GM06990 (cell line): ENCODE results near the gene ASPM.

ENCODE experiments used
- DNase-seq: peaks from one replicate; pipeline ENCODE4 v3.0.0-alpha.2; 2011; ENCODE audit not compliant: insufficient read length; ENCODE audit errors: extremely low read depth
- H3K27me3 ChIP-seq: replicated peaks from 2 replicates; pipeline ENCODE4 v1.6.0; 2011; ENCODE audit warnings: low read length; ENCODE audit not compliant: control insufficient read depth, insufficient read depth
- H3K36me3 ChIP-seq: 2 replicates; pipeline ENCODE4 v1.5.1; 2011; ENCODE audit warnings: low read length; ENCODE audit not compliant: control insufficient read depth, insufficient read depth
- H3K4me3 ChIP-seq: replicated peaks from 2 replicates; pipeline ENCODE4 v1.5.1; 2011; ENCODE audit warnings: low read depth, mild to moderate bottlenecking, control low read depth, low read length
- TF ChIP-seq, protein P1 (sequence below): IDR thresholded peaks from 2 replicates; pipeline ENCODE4 v1.5.1; 2011; ENCODE audit warnings: low read length, control low read depth, mild to moderate bottlenecking, inconsistent platforms; ENCODE audit not compliant: insufficient read depth, poor library complexity, severe bottlenecking

Gene ASPM

DNA sequence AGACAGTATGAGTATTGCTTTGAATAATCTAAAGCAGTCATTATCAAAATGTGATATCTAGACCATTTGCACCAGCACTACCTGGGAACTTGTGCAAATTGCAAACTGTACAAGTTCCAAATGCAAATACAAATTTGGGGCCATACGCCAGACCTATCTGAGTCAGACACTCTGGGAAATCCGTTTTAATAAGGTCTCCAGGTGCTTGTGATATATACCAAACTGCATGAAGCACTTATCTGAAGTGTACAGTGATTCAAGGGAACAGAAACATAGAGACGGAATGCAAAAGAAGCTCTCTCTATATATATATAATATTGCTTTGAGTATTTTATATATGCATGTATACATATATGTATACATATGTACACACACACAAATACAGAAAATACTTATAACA is 36.2 kb upstream of the ASPM start:
- TF ChIP-seq, protein P1, sequence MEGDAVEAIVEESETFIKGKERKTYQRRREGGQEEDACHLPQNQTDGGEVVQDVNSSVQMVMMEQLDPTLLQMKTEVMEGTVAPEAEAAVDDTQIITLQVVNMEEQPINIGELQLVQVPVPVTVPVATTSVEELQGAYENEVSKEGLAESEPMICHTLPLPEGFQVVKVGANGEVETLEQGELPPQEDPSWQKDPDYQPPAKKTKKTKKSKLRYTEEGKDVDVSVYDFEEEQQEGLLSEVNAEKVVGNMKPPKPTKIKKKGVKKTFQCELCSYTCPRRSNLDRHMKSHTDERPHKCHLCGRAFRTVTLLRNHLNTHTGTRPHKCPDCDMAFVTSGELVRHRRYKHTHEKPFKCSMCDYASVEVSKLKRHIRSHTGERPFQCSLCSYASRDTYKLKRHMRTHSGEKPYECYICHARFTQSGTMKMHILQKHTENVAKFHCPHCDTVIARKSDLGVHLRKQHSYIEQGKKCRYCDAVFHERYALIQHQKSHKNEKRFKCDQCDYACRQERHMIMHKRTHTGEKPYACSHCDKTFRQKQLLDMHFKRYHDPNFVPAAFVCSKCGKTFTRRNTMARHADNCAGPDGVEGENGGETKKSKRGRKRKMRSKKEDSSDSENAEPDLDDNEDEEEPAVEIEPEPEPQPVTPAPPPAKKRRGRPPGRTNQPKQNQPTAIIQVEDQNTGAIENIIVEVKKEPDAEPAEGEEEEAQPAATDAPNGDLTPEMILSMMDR: no peak
- H3K4me3 ChIP-seq: no peak overlapping the region
- H3K27me3 ChIP-seq: no peaks in the 10 kb centered on the region
- no peak for DNase-seq
- no peaks in the 10 kb centered on the region; the same call in 1 of the 2 replicates for H3K36me3 ChIP-seq

DNA sequence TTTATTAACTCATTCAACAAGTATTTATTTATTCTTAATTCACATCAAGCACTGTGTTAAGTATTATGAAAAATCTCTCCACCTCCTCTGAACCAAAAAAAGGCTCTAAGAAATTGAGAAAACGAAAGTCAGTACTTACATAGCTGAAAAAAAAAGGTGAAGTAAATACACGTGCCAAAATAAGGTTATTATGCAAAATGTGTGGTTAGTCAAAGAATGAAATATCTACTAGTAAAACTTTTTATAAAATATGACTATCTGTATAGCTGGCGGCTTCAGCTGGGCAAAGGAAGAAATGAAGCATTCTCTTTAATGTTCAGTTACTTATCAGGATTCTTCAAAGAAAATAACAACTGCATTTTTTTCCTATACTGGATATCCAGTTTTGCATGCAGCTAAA is 35.5 kb upstream of the ASPM start:
- no peak for DNase-seq
- Histone ChIP-seq H3K27me3 (no peaks in the 10 kb centered on the region), H3K4me3 (no peak overlapping the region), H3K36me3 (peaks cover 1% of the 10 kb centered on the region; the same call in 1 of the 2 replicates)
- TF ChIP-seq, protein P1: no peak

DNA sequence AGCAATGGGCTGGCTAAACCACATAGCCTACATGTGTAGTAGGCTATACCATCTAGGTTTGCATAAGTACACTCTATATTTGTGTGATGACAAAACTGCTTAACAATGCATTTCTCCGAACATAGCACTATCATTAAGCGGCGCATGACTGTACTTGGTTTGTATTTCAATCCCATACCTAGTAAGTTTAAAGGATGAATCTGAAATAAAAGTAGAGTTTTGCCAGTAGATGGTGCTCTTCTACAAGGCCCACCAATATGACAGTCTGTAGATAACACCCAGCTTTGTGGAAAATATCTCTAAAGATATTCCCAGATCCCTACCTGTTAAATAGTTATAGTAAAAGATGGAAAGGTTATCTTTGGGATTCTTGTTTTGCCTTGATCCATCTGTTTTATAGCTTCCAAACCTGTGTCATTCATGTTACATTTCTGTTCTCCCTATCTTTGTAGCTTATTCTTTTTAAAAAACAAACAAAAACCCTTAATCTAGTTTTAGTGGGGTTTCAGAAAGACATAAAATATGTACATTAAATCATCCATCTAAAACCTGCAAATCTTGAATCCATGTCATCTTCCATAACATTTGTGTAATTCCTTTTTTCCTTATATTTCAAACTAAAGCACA is 33.9 kb upstream of the ASPM start:
- TF ChIP-seq, protein P1: peak; percentile 60
- no peak for DNase-seq
- no peaks in the 10 kb centered on the region for H3K27me3 ChIP-seq
- peaks cover 2% of the 10 kb centered on the region; the same call in 1 of the 2 replicates for H3K36me3 ChIP-seq
- no peak overlapping the region for H3K4me3 ChIP-seq

DNA sequence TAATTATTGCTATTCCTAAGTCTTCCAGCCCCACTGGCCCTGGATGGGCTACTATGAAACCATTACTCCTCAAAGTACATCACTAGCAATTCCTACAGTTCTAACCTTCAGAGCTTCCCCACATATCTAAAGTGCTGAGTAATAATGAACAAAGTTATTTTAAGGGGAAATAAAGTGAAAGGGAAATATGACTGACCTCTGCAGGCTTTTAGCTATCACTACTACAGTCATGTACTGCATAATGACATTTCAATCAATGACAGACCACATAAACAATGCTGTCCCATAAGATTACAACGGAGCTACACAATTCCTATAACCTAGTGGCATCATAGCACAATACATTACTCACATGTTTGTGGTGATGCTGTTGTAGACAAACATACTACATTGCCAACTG is 32.5 kb upstream of the ASPM start:
- Histone ChIP-seq H3K27me3 (no peaks in the 10 kb centered on the region), H3K4me3 (no peak overlapping the region), H3K36me3 (peaks cover 4% of the 10 kb centered on the region)
- DNase-seq: no peak
- TF ChIP-seq, protein P1: no peak

DNA sequence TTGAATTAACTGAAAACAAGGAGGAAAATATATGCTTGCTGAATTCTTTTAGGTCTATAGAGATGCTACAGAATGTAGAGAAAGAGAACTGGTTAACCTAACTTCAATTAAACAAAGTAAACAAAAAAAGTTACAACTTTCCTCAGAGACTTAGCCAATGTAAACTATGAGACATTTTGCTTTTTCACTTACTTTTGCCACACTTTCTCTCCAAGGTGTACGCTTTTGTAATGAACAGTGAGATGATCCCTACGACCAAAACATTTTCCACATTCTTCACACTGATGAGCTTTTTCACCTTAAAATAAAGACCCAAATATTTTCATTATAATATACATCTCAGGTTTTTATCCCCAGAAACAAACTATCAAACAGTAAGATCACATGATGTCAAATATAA is 28.3 kb upstream of the ASPM start:
- Histone ChIP-seq H3K27me3 (no peaks in the 10 kb centered on the region), H3K36me3 (peaks cover 4% of the 10 kb centered on the region), H3K4me3 (no peak overlapping the region)
- DNase-seq: no peak
- TF ChIP-seq, protein P1: no peak
